Lower lobe of right lung (tissue), 2 donors: ENCODE data around the gene HS3ST3B1. TPM values are rescaled to one million over a fixed set of nuclear protein-coding genes. Genes with fewer than 3 reads are reported as not detected.

Source experiments
- ATAC-seq, 2 donors: fragments of 200-7000 bp; cut with Tn5 transposase; one replicate each; pipeline ENCODE4 v1.9.1; 2020 to 2022; ENCODE audit warnings: mild to moderate bottlenecking in 2 of 2, moderate library complexity in 2 of 2
- DNase-seq: peaks from one replicate; pipeline ENCODE4 v3.0.0-alpha.2; 2020
- H3K27ac ChIP-seq: fragments of 200-600 bp; one replicate; pipeline ENCODE4 v1.8.0; 2022
- H3K27me3 ChIP-seq: fragments of 200-600 bp; one replicate; pipeline ENCODE4 v1.8.0; 2022; ENCODE audit warnings: low read depth
- H3K36me3 ChIP-seq: fragments of 200-600 bp; one replicate; pipeline ENCODE4 v1.8.0; 2022; ENCODE audit warnings: mild to moderate bottlenecking
- H3K4me1 ChIP-seq: fragments of 200-600 bp; one replicate; pipeline ENCODE4 v1.8.0; 2022
- H3K4me3 ChIP-seq: fragments of 200-600 bp; one replicate; pipeline ENCODE4 v1.8.0; 2022; ENCODE audit warnings: mild to moderate bottlenecking
- H3K9me3 ChIP-seq: fragments of 200-600 bp; one replicate; pipeline ENCODE4 v1.8.0; 2022
- CTCF ChIP-seq: fragments of 200-600 bp; IDR thresholded peaks from one replicate; pipeline ENCODE4 v1.8.0; 2022; ENCODE audit warnings: antibody characterized with exemption, mild to moderate bottlenecking
- intact Hi-C: fragments of 100-400 bp; cut with DNase I; formaldehyde crosslinking; loops from one replicate; pipeline ENCODE4 v1.11.0; 2022
- total RNA-seq: library from RNA; stranded (reverse); fragmentation: NEBNext Ultra II Directional; extraction: Animal tissue kit (Norgen Biotek cat#: 25700); gene quantifications from one replicate; pipeline ENCODE4 v1.2.1, GENCODE V29; 2021
- donor health status: DM: no; HTN: yes; CAD: no; lungs with severe emphysema.

The HS3ST3B1 gene
- total RNA-seq, 1 donor from 2014 or later = 3.4 TPM

- Histone ChIP-seq H3K9me3 (no peaks in the 10 kb centered on the region), H3K27me3 (no peaks in the 10 kb centered on the region), H3K36me3 (no peaks in the 10 kb centered on the region), H3K4me1 (no peaks in the 10 kb centered on the region), H3K4me3 (no peak overlapping the region), H3K27ac (no peak overlapping the region)
- intact Hi-C loops = no loop called here
- ATAC-seq = no peak
- TF ChIP-seq CTCF = no peak
- no peak for DNase-seq
These were observed 34.0 kb downstream of the HS3ST3B1 start for GRCh38 chr17:14334919-14335318.

- no peak for TF ChIP-seq CTCF
- intact Hi-C loops = no loop called here
- Histone ChIP-seq H3K36me3 (no peaks in the 10 kb centered on the region), H3K27ac (no peak overlapping the region), H3K9me3 (no peaks in the 10 kb centered on the region), H3K27me3 (no peaks in the 10 kb centered on the region), H3K4me3 (no peak overlapping the region), H3K4me1 (no peaks in the 10 kb centered on the region)
- DNase-seq = no peak
- ATAC-seq = no peak
These were observed 35.5 kb downstream of the HS3ST3B1 start for GRCh38 chr17:14336418-14336817.

- no peaks in the 10 kb centered on the region for H3K4me1 ChIP-seq
- TF ChIP-seq CTCF = no peak
- intact Hi-C loops = no loop called here
- no peak overlapping the region for H3K27ac ChIP-seq
- no peaks in the 10 kb centered on the region for H3K36me3 ChIP-seq
- no peaks in the 10 kb centered on the region for H3K9me3 ChIP-seq
- no peak for ATAC-seq
- H3K27me3 ChIP-seq = no peaks in the 10 kb centered on the region
- no peak for DNase-seq
- no peak overlapping the region for H3K4me3 ChIP-seq
These were observed 36.8 kb downstream of the HS3ST3B1 start for GRCh38 chr17:14337596-14338079.

GRCh38 chr17:14340857-14341754 lies 40.2 kb downstream of the HS3ST3B1 start:
- ATAC-seq (no peak), DNase-seq (no peak)
- H3K36me3 ChIP-seq = no peaks in the 10 kb centered on the region
- intact Hi-C loops = no loop called here
- H3K4me3 ChIP-seq = no peak overlapping the region
- no peak overlapping the region for H3K27ac ChIP-seq
- TF ChIP-seq CTCF = no peak
- no peaks in the 10 kb centered on the region for H3K9me3 ChIP-seq
- no peaks in the 10 kb centered on the region for H3K4me1 ChIP-seq
- no peaks in the 10 kb centered on the region for H3K27me3 ChIP-seq

GRCh38 chr17:14341866-14342265 lies 41.0 kb downstream of the HS3ST3B1 start:
- Histone ChIP-seq H3K4me3 (no peak overlapping the region), H3K27ac (no peak overlapping the region), H3K4me1 (no peaks in the 10 kb centered on the region), H3K9me3 (no peaks in the 10 kb centered on the region), H3K27me3 (no peaks in the 10 kb centered on the region), H3K36me3 (no peaks in the 10 kb centered on the region)
- no peak for TF ChIP-seq CTCF
- DNase-seq (no peak), ATAC-seq (no peak)
- intact Hi-C loops = no loop called here
